K562 (cell line): Measurements from ENCODE around the gene KRTAP1-3. TPM values are rescaled to one million over a fixed set of nuclear protein-coding genes. Genes with fewer than 3 reads are reported as not detected.

Experiments
- ATAC-seq: fragments of 200-7000 bp; cut with Tn5 transposase; 3 replicates; pipeline ENCODE4 v1.9.1; 2020; ENCODE audit warnings: moderate library complexity
- BruUV-seq: library from RNA; stranded (reverse); fragments of 400-500 nt; replicated peaks from 2 replicates; lab custom pipeline; 2021; lab: Mats Ljungman, UMichigan
- CTCF ChIA-PET: fragments of 300-600 bp; formaldehyde crosslinking; extraction: SDS; loops from one replicate; lab custom pipeline; 2021; ENCODE audit warnings: low intra/inter-chr PET ratio; lab: Yijun Ruan, JAX
- POLR2A ChIA-PET: fragments of 300-600, 350-650 bp; sonication (Branson Sonifier 250); formaldehyde crosslinking; extraction: SDS; loops from one replicate; lab custom pipeline; 2021; ENCODE audit warnings: antibody characterized with exemption, inconsistent platforms; lab: Yijun Ruan, JAX
- DNase-seq, 4 experiments: peaks; one replicate each; pipeline versions ENCODE4 v3.0.0 to v3.0.0-alpha.2; 2011 to 2018; ENCODE audit warnings: low spot score in 3 of 4, mixed read lengths in 3 of 4; ENCODE audit errors: extremely low read depth in 1 of 4
- FAIRE-seq: peaks from 2 replicates; lab custom pipeline; 2011; peaks lifted over from hg19 to GRCh38; lab: Jason Lieb, UNC
- H2AFZ ChIP-seq: 2 replicates; pipeline ENCODE4 v1.6.0; 2011; ENCODE audit warnings: low read depth, low read length, control low read depth, inconsistent platforms
- H3K27ac ChIP-seq: fragments of 200-600 bp; 3 replicates; pipeline ENCODE4 v1.8.0; 2011; ENCODE audit warnings: low read depth, mild to moderate bottlenecking, control low read depth, inconsistent platforms, low read length, moderate library complexity, mixed read lengths; ENCODE audit errors: extremely low read depth
- H3K27me3 ChIP-seq, 2 experiments: fragments of 300-600 bp in 1 of 2; 2 replicates in 1 of 2; 3 replicates in 1 of 2; pipeline versions ENCODE4 v1.6.0 to v1.8.0; 2011; ENCODE audit warnings: inconsistent platforms in 2 of 2, low read length in 2 of 2, mild to moderate bottlenecking in 1 of 2, mixed read lengths in 1 of 2, moderate library complexity in 1 of 2; ENCODE audit not compliant: control insufficient read depth in 2 of 2, insufficient read depth in 2 of 2
- H3K36me3 ChIP-seq: fragments of 300-600 bp; 3 replicates; pipeline ENCODE4 v1.8.0; 2011; ENCODE audit warnings: mild to moderate bottlenecking, low read length, inconsistent platforms; ENCODE audit not compliant: control insufficient read depth, insufficient read depth
- H3K4me1 ChIP-seq, 2 experiments: fragments of 200-600 bp in 1 of 2; replicated peaks in 1 of 2; 2 replicates in 1 of 2; 3 replicates in 1 of 2; pipeline versions ENCODE4 v1.5.1 to v1.8.0; 2011; ENCODE audit warnings: inconsistent platforms in 2 of 2, low read length in 2 of 2, mild to moderate bottlenecking in 1 of 2, mixed read lengths in 1 of 2, moderate library complexity in 1 of 2; ENCODE audit not compliant: control insufficient read depth in 2 of 2, insufficient read depth in 2 of 2
- H3K4me2 ChIP-seq: 2 replicates; pipeline ENCODE4 v1.6.1; 2011; ENCODE audit warnings: low read length, control low read depth, inconsistent platforms, mixed read lengths; ENCODE audit not compliant: insufficient read depth
- H3K4me3 ChIP-seq: fragments of 200-600 bp; sonication (generic), shearing (Covaris generic); 2 replicates; pipeline ENCODE4 v1.5.1; 2016; ENCODE audit warnings: control low read depth, inconsistent platforms
- H3K79me2 ChIP-seq: fragments of 200-600 bp; 3 replicates; pipeline ENCODE4 v1.8.0; 2011; ENCODE audit warnings: low read length, inconsistent platforms; ENCODE audit not compliant: control insufficient read depth, insufficient read depth
- H3K9ac ChIP-seq, 2 experiments: 2 replicates each; pipeline versions ENCODE4 v1.6.0 to v1.6.1; 2011; ENCODE audit warnings: low read depth in 2 of 2, low read length in 2 of 2, control low read depth in 1 of 2, inconsistent platforms in 1 of 2, mild to moderate bottlenecking in 1 of 2, mixed read lengths in 1 of 2; ENCODE audit not compliant: insufficient read depth in 1 of 2
- H3K9me1 ChIP-seq: one replicate; pipeline ENCODE4 v1.6.0; 2011; ENCODE audit warnings: inconsistent platforms, mild to moderate bottlenecking, low read length, moderate library complexity; ENCODE audit not compliant: control insufficient read depth, insufficient read depth
- H3K9me3 ChIP-seq: replicated peaks from 2 replicates; pipeline ENCODE4 v1.5.1; 2011; ENCODE audit warnings: low read depth, low read length, inconsistent platforms; ENCODE audit not compliant: control insufficient read depth, insufficient read depth
- H4K20me1 ChIP-seq: replicated peaks from 2 replicates; pipeline ENCODE4 v1.6.1; 2011; ENCODE audit warnings: low read length, inconsistent platforms, mixed read lengths; ENCODE audit not compliant: control insufficient read depth, insufficient read depth
- CREBBP ChIP-seq: IDR thresholded peaks from one replicate; pipeline ENCODE4 v1.6.1; 2012; ENCODE audit warnings: low read depth, mild to moderate bottlenecking, control low read depth, inconsistent platforms, low read length
- ETV5 ChIP-seq: sonication (generic); formaldehyde crosslinking; IDR thresholded peaks from 2 replicates; pipeline ENCODE4 v1.4.0; 2020; ENCODE audit warnings: low read depth, mild to moderate bottlenecking, missing genetic modification reagents
- GATA2 ChIP-seq: sonication (generic); formaldehyde crosslinking; IDR thresholded peaks from 2 replicates; pipeline ENCODE4 v1.4.0; 2020; ENCODE audit warnings: mild to moderate bottlenecking, missing genetic modification reagents
- HEY1 ChIP-seq: fragments of 250-450 bp; sonication (Bioruptor Pico); IDR thresholded peaks from 2 replicates; pipeline ENCODE4 v1.5.0; 2020; ENCODE audit warnings: mild to moderate bottlenecking, moderate library complexity, borderline replicate concordance
- HNRNPK ChIP-seq: fragments of 200-400 bp; formaldehyde crosslinking; IDR thresholded peaks from one replicate; pipeline ENCODE4 v1.6.1; 2018; ENCODE audit warnings: mild to moderate bottlenecking, low read depth, low read length; ENCODE audit not compliant: poor library complexity, severe bottlenecking
- MTF1 ChIP-seq: fragments of 250-450 bp; sonication (Bioruptor Pico); IDR thresholded peaks from 2 replicates; pipeline ENCODE4 v1.9.0; 2021; ENCODE audit warnings: moderate library complexity, mild to moderate bottlenecking, inconsistent platforms, borderline replicate concordance
- NFE2L1 ChIP-seq: fragments of 450-650 bp; IDR thresholded peaks from 2 replicates; pipeline ENCODE4 v1.6.1; 2016; ENCODE audit warnings: missing genetic modification characterization, low read depth, mild to moderate bottlenecking, missing compliant biosample characterization, moderate library complexity, borderline replicate concordance
- RBBP5 ChIP-seq: fragments of 200-600 bp; sonication (generic); IDR thresholded peaks from 2 replicates; pipeline ENCODE4 v1.6.1; 2012; ENCODE audit warnings: borderline replicate concordance, mild to moderate bottlenecking, low read length, control low read depth, inconsistent platforms; ENCODE audit not compliant: insufficient read depth, poor library complexity, severe bottlenecking
- RFX7 ChIP-seq: fragments of 250-450 bp; sonication (Bioruptor Pico); IDR thresholded peaks from 2 replicates; pipeline ENCODE4 v1.5.1; 2021; ENCODE audit warnings: mild to moderate bottlenecking
- SPI1 ChIP-seq: IDR thresholded peaks from 2 replicates; pipeline ENCODE4 v1.6.1; 2011; ENCODE audit warnings: low read depth, low read length, control low read depth, borderline replicate concordance
- TCF7 ChIP-seq: sonication (generic); IDR thresholded peaks from 2 replicates; pipeline ENCODE4 v1.6.1; 2016; ENCODE audit warnings: antibody characterized with exemption, borderline replicate concordance
- ZNF12 ChIP-seq: sonication (generic); formaldehyde crosslinking; IDR thresholded peaks from 2 replicates; pipeline ENCODE4 v1.4.0; 2020; ENCODE audit warnings: mild to moderate bottlenecking, missing genetic modification reagents
- ZNF224 ChIP-seq: sonication (generic); formaldehyde crosslinking; IDR thresholded peaks from 2 replicates; pipeline ENCODE4 v1.8.0; 2022; ENCODE audit warnings: mild to moderate bottlenecking, missing genetic modification reagents
- ZNF583 ChIP-seq: fragments of 250-450 bp; sonication (Bioruptor Pico); IDR thresholded peaks from 2 replicates; pipeline ENCODE4 v1.4.0; 2020
- ZZZ3 ChIP-seq: fragments of 450-650 bp; IDR thresholded peaks from 2 replicates; pipeline ENCODE4 v1.6.1; 2016; ENCODE audit warnings: antibody characterized with exemption, mild to moderate bottlenecking, moderate library complexity
- WGBS: fragments of 100-300 bp; shearing (Covaris generic); methylation state at CpG from one replicate; pipeline ENCODE4 v1.1.6; 2016; ENCODE audit warnings: low coverage, mixed read lengths; ENCODE audit not compliant: insufficient coverage; ENCODE audit errors: missing lambda C conversion rate; 5-methylcytosine and 5-hydroxymethylcytosine counted together
- in situ Hi-C: fragments of 300-500 bp; cut with MboI; formaldehyde crosslinking; loops from 4 replicates; pipeline ENCODE4 v1.15.0; 2018; ENCODE audit warnings: inconsistent platforms, mixed read lengths
- intact Hi-C: fragments of 100-400 bp; cut with micrococcal nuclease; formaldehyde crosslinking; loops from 2 replicates; pipeline ENCODE4 v1.14.2; 2022
- polyA plus RNA-seq, 8 experiments: library from polyadenylated mRNA; depleted of rRNA in 4 of 8; stranded (reverse) in 5 of 8; unstranded in 3 of 8; fragments of >200 nt; fragmentation: Nextera tagmentation in 2 of 8; fragmentation: Illumina TruSeq in 1 of 8; extraction: Ambion mirVana in 2 of 8; extraction: Trizol in 1 of 8; gene quantifications; 2 replicates each; pipeline versions ENCODE4 v1.2.1 to v1.2.3, GENCODE V29; 2011 to 2014; ENCODE audit warnings: inconsistent platforms in 1 of 8, missing spikeins in 1 of 8
- total RNA-seq, 7 experiments: library from RNA; depleted of rRNA in 6 of 7; stranded (reverse); fragments of >200 nt in 6 of 7; fragmentation: Illumina TruSeq in 2 of 7; extraction: Trizol in 2 of 7; gene quantifications; 2 replicates each; pipeline versions ENCODE4 v1.2.1 to v1.2.3, GENCODE V29; 2011 to 2021; ENCODE audit warnings: low replicate concordance in 1 of 7

The KRTAP1-3 gene
- total and polyA plus RNA-seq, 9 of the 15 experiments (the other 6 are each of a cell fraction or from before 2014, with no cell fraction given) = not detected

DNA sequence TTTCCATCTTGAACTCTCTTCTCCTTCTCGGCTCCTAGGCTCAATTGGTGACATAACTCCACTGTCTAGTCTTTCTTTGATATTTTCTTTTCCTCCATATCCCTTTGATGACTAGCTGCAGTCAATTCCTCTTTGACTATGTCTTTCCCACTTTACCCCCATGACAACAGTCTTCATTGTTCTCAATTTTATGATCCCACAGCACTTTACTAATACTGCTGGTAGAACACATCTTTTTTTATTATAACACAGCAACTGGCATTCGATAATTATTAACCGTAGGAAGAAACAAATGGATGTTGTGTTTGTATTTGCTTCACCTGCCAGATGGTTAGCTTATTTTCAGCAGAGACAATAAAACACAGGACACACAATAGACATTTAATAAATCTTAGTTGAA, 42.0 kb downstream of the KRTAP1-3 start:
- in situ Hi-C loops = no loop called here
- H3K27me3 ChIP-seq = no peaks in the 10 kb centered on the region; a peak in 1 of 5 replicates
- DNase-seq (no peak), FAIRE-seq (no peak), ATAC-seq (no peak)
- intact Hi-C loops = no loop called here
- no peaks in the 10 kb centered on the region for H4K20me1 ChIP-seq
- H3K4me1 ChIP-seq = no peaks in the 10 kb centered on the region
- WGBS = 2% methylated on average over 3 of the region's 3 CpGs
- no peak overlapping the region for H2AFZ ChIP-seq
- no peak overlapping the region for H3K9ac ChIP-seq
- no peak overlapping the region for H3K4me3 ChIP-seq
- no peaks in the 10 kb centered on the region for H3K9me3 ChIP-seq
- H3K27ac ChIP-seq = no peak overlapping the region
- TF ChIP-seq ZNF12 (CRISPR knock-in tag) = no peak
- no peak for TF ChIP-seq ETV5 (CRISPR knock-in tag)
- TF ChIP-seq ZZZ3 = no peak
- no peak for TF ChIP-seq ZNF583 (CRISPR knock-in tag)
- no peak for TF ChIP-seq ZNF224 (CRISPR knock-in tag)
- TF ChIP-seq NFE2L1 = no peak
- TF ChIP-seq RFX7 (CRISPR knock-in tag) = no peak
- TF ChIP-seq TCF7 = no peak
- no peak for TF ChIP-seq MTF1 (CRISPR knock-in tag)
- TF ChIP-seq HNRNPK = no peak
- no peak for TF ChIP-seq GATA2 (CRISPR knock-in tag)
- no peak for TF ChIP-seq SPI1
- no peak for TF ChIP-seq RBBP5
- TF ChIP-seq CREBBP = no peak
- no peak for TF ChIP-seq HEY1 (CRISPR knock-in tag)
- ChIA-PET CTCF (no interaction called here), POLR2A (interaction anchor here (1.3 kb wide), 1 partner anchor 20 kb away, joined by 5 read pairs; no protein-coding TSS in a partner anchor)
- H3K4me2 ChIP-seq = no peak overlapping the region
- no TSS peak for BruUV-seq
- H3K36me3 ChIP-seq = no peaks in the 10 kb centered on the region
- H3K79me2 ChIP-seq = no peaks in the 10 kb centered on the region
- H3K9me1 ChIP-seq = no peaks in the 10 kb centered on the region
